Spinal cord (tissue), 10 donors: ENCODE data around the gene MOBP. TPM values are rescaled to one million over a fixed set of nuclear protein-coding genes. Genes with fewer than 3 reads are reported as not detected.
A peak's percentile ranks its signal among the peaks of the same experiment; 100 is the strongest.

Experiments
- DNase-seq, 6 donors: peaks; one replicate each; pipeline versions ENCODE4 v3.0.0 to v3.0.0-alpha.2; 2013 to 2015; ENCODE audit warnings: low spot score in 6 of 6, low read depth in 4 of 6
- H3K27ac ChIP-seq: one replicate; pipeline ENCODE4 v1.5.1; 2013; ENCODE audit warnings: low read depth, low read length, control low read depth
- H3K27me3 ChIP-seq: one replicate; pipeline ENCODE4 v1.6.1; 2013; ENCODE audit warnings: low read length; ENCODE audit not compliant: control insufficient read depth, insufficient read depth
- H3K36me3 ChIP-seq: one replicate; pipeline ENCODE4 v1.6.1; 2013; ENCODE audit warnings: low read length; ENCODE audit not compliant: control insufficient read depth, insufficient read depth
- H3K4me1 ChIP-seq: one replicate; pipeline ENCODE4 v1.6.1; 2013; ENCODE audit warnings: low read length; ENCODE audit not compliant: control insufficient read depth, insufficient read depth
- H3K4me3 ChIP-seq: one replicate; pipeline ENCODE4 v1.5.1; 2013; ENCODE audit warnings: low read depth, low read length, control low read depth
- H3K9me3 ChIP-seq: one replicate; pipeline ENCODE4 v1.6.1; 2013; ENCODE audit warnings: low read length; ENCODE audit not compliant: control insufficient read depth, insufficient read depth
- WGBS: methylation state at CpG from one replicate; pipeline ENCODE4 v1.1.5; 2013; ENCODE audit warnings: missing lambda C conversion rate; ENCODE audit not compliant: insufficient coverage; 5-methylcytosine and 5-hydroxymethylcytosine counted together
- polyA plus RNA-seq, 2 donors: library from polyadenylated mRNA; unstranded; fragments of 120-200 nt; gene quantifications; one replicate each; pipeline ENCODE4 v1.2.1, GENCODE V29; 2013; ENCODE audit not compliant: insufficient read length in 2 of 2
- total RNA-seq, 2 donors: library from RNA; depleted of rRNA in 1 of 2; stranded (reverse); fragments of 120-200 nt in 1 of 2; fragments of >200 nt in 1 of 2; gene quantifications; one replicate each; pipeline versions ENCODE4 v1.2.3 to v1.2.4, GENCODE V29; 2013 to 2014
- donor health status: healthy.

MOBP gene
- total and polyA plus RNA-seq, 4 donors: 125 to 433 (median 287) TPM

- Histone ChIP-seq H3K27ac (no peak overlapping the region), H3K27me3 (no peaks in the 10 kb centered on the region), H3K4me1 (no peaks in the 10 kb centered on the region), H3K4me3 (no peak overlapping the region), H3K9me3 (no peaks in the 10 kb centered on the region), H3K36me3 (no peaks in the 10 kb centered on the region)
- DNase-seq: peak; percentile 24 to 76 (median 35)
- WGBS: no CpG with 5 or more reads among the region's 5 CpGs
Measured at GRCh38 chr3:39541917-39542329, 74.4 kb downstream of the MOBP start.

DNA sequence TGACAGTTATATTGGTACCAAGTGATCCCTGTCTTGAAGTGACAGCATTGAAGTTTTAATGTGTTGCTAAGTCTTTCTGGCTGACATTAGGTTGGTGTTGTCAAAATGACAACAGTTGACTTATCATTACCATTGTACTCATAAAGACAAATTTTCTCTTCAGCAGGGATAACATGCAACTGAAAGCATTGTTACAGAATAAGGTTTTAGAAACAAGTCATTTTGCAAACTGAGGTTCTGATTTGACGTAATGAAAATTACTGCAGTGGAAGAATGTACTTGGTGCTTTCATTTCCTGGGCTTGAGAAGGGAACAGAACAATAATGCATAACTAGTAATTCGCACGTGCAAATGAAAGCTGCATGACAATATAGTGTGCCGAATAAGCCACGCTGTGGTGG lies 75.1 kb downstream of the MOBP start:
- Histone ChIP-seq H3K9me3 (no peaks in the 10 kb centered on the region), H3K4me1 (no peaks in the 10 kb centered on the region), H3K4me3 (no peak overlapping the region), H3K27me3 (no peaks in the 10 kb centered on the region), H3K36me3 (no peaks in the 10 kb centered on the region), H3K27ac (no peak overlapping the region)
- no peak for DNase-seq
- 89% methylated on average over 5 of the region's 5 CpGs for WGBS

GRCh38 chr3:39548282-39548681 lies 80.8 kb downstream of the MOBP start:
- Histone ChIP-seq H3K4me3 (no peak overlapping the region), H3K36me3 (no peaks in the 10 kb centered on the region), H3K27me3 (no peaks in the 10 kb centered on the region), H3K4me1 (no peaks in the 10 kb centered on the region), H3K9me3 (no peaks in the 10 kb centered on the region), H3K27ac (no peak overlapping the region)
- no peak for DNase-seq
- no CpG with 5 or more reads among the region's 3 CpGs for WGBS

- no peaks in the 10 kb centered on the region for H3K4me1 ChIP-seq
- H3K27me3 ChIP-seq: no peaks in the 10 kb centered on the region
- H3K4me3 ChIP-seq: no peak overlapping the region
- H3K36me3 ChIP-seq: no peaks in the 10 kb centered on the region
- DNase-seq: peak in 1 of 6 donors; percentile 42
- no peaks in the 10 kb centered on the region for H3K9me3 ChIP-seq
- H3K27ac ChIP-seq: no peak overlapping the region
- 89% methylated on average over 4 of the region's 8 CpGs for WGBS
Measured at GRCh38 chr3:39550354-39551051, 83.0 kb downstream of the MOBP start.

Other genes starting within 250 kb of the MOBP start
- gene CX3CR1, start 187.6 kb upstream of the MOBP start, total RNA-seq: 10 to 100 TPM; 27.7 to 42.1 TPM
- 10 to 100 TPM; 43.2 to 70.2 TPM for gene CX3CR1, start 187.6 kb upstream of the MOBP start, polyA plus RNA-seq
- gene CCR8, start 138.0 kb upstream of the MOBP start, total RNA-seq: not detected
- not detected for gene CCR8, start 138.0 kb upstream of the MOBP start, polyA plus RNA-seq
- 10 to 100 TPM; 17.6 to 23.6 TPM for gene SLC25A38, start 84.3 kb upstream of the MOBP start, total RNA-seq
- 10 to 100 TPM; 34.9 to 36.9 TPM for gene SLC25A38, start 84.3 kb upstream of the MOBP start, polyA plus RNA-seq
- gene RPSA, start 61.0 kb upstream of the MOBP start, total RNA-seq: 1,000 to 10,000 TPM in 1 of 2 donors, 100 to 1,000 TPM in 1; 641 to 1,036 TPM
- 1,000 to 10,000 TPM; 1,302 to 1,348 TPM for gene RPSA, start 61.0 kb upstream of the MOBP start, polyA plus RNA-seq